ENCODE data around the gene VPS72.
"Not testable (repeated sequence)": the region's sequence is repeated elsewhere in the genome, so short reads cannot be mapped to it uniquely, and the experiment has no call there.

VPS72 gene, protein sequence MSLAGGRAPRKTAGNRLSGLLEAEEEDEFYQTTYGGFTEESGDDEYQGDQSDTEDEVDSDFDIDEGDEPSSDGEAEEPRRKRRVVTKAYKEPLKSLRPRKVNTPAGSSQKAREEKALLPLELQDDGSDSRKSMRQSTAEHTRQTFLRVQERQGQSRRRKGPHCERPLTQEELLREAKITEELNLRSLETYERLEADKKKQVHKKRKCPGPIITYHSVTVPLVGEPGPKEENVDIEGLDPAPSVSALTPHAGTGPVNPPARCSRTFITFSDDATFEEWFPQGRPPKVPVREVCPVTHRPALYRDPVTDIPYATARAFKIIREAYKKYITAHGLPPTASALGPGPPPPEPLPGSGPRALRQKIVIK

DNA sequence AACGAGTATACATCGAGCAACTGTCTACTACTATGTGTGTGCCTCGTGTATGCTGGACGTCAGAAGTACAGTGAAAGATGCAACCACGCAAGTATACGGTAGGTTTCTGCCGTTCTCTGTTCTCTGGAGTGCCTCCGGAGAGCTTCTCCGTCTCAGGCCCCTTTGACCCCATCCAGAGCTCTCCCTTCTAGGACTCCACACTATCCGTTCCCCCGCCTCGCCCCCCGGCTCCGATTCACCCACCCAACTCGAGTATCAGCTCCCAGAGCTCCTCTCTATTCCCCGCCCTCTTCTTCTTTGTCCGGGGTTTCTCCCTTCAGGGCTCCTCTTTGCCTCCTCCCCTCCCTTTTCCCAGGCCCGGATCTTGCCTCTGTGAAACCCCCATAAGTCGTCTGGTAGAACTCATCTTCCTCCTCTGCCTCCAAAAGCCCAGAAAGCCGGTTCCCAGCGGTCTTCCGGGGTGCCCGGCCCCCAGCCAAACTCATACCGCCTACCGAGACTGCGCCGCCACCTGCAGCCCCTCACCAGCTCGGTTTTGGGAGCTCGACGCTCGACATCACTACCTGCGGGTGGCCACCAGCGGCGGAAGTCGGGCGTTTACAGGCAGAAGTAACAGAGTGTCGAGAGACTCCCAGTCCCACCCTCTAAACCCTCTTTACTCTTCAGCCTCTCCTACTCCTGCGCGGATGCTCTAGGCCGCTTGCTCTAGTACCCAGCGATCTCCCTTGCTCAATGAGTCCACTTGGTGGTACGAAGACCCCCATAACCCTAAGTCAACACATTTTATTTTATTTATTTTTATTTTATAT is at the start of gene VPS72:
VPS72 (minus strand) TSS at position 561 of the 809 bp plus-strand sequence; CDS start at position 485, 76 bp downstream.
- DNase-seq (ENCODE audit: low spot score): peak; percentile 92

DNA sequence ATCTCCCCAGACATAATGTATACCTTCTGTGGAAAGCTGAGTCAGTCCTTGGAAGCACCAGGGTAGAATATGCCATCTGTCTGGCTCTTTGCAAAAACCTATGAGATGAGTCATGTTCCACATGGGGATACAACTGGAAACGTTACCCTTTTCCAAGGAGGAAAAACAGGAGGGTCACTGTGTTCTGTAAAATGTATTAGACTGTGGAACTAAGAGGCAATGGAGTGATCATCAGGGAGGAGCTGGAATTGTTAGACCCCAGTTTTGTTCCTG is 48.4 kb upstream of the VPS72 start:
- DNase-seq (ENCODE audit: low spot score): no peak

DNA sequence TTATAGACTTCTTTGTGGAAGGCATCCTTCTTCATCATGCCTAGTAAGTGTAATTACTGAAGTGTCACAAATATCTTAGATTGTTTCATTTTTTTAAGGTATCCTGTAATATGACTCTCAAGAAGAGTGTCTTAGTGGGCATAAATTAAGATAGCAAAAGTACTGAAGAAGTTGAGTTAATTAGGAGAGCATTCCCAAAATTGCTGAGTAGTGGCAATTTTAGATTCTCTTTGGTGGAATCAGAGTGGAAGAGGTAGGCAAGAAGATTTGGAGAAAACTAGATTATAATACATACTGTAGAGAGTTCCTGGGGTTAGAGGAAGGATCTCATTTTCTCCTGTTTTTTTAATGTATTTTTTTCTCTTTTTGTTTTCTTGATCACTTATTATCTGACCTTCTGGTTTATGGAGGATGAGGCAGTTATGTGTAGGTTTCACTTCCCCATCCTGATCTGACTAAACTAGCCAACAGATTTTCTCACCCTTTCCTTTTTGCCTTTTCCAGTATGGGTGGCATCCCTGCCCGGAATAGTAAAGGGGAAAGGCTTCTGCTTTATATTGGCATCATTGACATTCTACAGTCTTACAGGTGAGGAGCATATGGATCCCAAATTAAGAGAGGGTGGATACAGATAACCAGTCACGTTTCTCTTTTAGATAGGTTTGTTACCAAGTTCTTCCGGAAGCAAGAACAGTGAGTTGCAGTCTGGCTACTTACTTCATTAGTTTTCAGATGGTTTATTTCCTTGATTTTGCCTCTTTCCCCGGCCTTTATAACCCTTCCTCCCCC is 47.9 kb upstream of the VPS72 start:
- DNase-seq (ENCODE audit: low spot score): no peak

DNA sequence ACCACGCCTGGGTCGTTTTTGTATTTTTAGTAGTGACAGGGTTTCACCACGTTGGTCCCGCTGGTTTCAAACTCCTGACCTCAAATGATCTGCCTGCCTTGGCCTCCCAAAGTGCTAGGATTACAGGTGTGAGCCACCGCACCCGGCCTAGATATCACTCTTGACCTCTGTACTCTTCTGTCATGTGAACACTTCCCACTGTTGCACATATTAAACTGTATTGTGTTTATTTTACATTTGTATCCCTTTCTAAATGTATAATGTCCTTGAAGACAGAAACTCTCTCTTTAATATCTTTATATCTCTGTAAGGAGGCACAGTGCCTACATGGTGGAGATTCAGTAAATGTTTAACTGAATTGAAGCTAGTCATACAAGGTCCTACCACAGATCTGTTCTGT is 45.2 kb upstream of the VPS72 start:
- DNase-seq (ENCODE audit: low spot score): no peak

DNA sequence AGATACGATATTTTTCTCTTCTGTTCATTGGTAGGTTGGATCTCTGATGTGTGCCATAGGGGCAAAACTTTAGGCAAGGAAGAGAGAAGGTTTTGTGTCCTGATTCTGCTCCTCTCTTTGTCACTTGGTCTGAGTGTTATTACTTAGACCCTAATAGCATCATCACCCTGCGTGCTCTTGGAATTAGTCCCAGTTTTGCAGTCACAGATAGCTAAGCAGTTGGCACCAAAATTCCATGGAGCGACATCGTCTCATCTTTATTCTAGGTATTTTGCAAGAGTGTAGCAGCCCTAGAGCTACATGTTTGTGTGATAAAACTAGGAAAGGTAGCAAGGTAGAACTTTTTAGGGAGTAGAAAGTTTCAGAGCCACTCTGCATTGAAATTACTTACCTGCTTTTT is 32.1 kb upstream of the VPS72 start:
- DNase-seq (ENCODE audit: low spot score): no peak

DNA sequence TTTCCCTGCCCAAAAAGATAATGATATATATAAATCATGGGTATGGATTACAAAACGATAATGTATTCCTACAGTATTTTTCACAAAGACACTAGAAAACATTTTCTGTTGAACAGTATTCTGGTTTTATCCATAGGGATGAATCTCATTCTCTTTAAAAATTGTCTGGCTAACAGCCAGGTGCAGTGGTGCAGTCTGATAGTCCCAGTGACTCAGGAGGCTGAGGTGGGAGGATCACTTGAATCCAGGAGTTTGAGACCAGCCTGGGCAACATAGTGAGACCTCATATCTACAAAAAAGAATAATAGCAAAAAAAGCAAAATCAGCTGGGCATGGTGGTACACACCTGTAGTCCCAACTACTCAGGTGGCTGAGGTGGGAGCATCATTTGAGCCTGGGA is 31.6 kb upstream of the VPS72 start:
- DNase-seq (ENCODE audit: low spot score): no peak

DNA sequence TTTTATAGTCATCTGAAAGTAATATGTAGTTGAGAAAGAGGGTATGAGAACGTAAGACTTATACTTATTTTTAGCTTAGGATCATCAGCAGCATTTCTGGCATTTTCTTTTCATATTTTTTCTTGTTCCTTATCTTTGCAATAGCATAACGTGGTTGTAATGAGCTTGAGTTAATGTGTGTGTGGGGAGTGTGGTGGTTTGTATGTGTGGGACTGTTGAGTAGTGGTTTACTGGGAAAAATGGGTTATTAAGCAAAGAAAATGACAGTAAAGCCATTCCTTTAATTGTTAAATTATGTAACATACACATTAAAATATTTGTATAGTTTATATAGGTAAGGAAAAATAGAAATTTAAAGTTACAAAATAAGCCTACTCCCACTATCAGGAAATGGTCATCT is 23.6 kb upstream of the VPS72 start:
- DNase-seq (ENCODE audit: low spot score): no peak

DNA sequence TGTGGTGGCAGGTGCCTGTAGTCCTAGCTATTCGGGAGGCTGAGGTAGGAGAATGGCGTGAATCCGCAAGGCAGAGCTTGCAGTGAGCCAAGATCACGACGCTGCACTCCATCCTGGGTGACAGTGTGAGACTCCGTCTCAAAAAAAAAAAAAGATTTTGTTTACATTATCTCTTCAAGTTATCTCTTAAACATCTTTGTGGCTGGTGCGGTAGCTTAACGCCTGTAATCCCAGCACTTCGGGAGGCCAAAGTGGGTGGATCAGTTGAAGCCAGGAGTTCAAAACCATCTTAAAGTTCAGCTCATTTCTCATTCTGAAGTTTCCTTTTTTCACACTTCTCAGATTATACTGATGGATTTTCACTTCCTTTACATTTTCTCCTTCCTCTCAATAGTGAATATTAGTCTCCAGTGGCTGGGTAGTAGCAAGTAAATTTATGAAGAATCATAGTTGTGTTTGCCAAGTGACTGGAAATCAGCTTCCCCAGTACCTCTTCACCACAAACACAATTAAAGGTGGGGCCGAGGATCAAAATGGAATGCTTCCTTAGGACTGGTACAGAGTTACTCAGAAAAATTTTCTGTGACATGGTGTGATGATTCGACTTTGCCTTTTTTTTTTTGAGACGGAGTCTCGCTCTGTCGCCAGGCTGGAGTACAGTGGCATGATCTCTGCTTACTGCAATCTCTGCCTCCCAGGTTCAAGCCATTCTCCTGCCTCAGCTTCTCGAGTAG is 22.1 kb upstream of the VPS72 start:
- DNase-seq (ENCODE audit: low spot score): no peak

DNA sequence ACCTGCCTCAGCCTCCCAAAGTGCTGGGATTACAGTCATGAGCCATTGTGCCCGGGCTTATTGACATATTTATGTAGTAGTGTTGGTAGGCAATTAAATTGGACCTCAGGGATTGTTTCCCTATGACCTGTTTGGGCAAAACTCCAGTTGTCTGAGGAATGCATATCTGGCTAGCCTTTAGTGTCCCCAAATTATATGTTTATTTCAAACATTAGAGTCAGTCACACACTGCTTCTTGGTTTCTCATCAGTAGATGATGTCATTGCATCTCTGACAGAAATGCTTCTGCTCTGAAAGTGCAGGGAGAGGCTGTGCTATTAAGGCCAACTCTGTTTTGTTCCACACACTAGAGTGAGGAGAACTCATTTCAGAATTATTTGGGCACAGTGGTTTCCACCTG is 20.8 kb upstream of the VPS72 start:
- no peak for DNase-seq (ENCODE audit: low spot score)

DNA sequence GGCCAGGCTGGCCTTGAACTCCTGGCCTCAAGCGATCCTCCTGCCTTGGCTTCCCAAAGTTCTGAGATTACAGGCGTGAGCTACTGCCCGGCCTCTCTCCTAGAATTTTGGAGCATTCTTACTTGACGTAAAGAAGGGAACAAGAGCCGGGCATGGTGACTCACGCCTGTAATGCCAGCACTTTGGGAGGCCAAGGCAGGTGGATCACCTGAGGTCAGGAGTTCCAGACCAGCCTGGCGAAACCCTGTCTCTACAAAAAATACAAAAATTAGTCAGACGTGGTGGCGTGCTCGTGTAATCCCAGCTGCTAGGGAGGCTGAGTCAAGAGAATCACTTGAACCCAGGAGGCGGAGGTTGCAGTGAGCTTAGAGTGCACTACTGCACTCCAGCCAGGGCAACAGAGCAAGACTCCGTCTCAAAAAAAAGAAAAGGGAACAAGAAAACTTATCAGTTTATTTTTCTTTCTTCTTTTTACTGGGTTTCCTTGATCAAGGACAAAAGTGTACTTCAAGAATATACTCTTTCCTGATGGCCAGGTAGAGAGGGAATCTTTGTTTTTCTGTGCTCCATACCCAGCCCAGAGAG is 15.5 kb upstream of the VPS72 start:
- DNase-seq (ENCODE audit: low spot score): not testable (repeated sequence)

DNA sequence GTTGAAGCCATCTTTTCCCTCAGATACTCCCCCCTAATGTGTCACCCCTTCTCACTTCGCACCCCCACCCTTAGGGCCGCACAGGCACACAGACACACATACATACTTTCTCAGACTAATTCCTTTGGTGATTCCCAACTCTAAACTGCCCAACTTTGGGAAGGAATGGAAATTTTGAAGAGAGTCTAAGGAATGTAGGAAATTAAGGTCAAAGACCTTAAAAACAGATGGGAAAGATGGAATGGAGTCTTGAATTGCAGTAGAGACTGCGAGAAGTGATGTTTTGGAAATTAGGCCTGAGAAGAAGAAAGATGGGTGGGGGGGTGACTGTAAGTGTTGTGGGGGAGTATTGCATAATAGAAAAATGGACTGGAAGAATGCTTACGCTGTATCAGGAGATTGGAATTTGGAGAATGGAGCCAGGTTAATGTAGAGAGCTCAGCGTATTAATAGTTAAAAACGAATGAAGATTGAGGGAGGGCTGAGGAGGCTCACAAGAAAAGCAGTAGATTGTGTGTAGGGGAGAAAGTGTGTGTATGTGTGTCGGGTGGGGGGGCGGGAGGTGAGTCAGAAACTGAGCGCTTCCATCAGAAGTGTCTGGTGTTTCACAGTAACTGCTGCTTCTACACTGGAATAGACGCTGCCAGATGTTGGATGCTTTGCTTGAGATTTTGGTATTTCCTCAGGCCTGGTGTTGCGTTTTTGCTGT is 10.0 kb upstream of the VPS72 start:
- no peak for DNase-seq (ENCODE audit: low spot score)

DNA sequence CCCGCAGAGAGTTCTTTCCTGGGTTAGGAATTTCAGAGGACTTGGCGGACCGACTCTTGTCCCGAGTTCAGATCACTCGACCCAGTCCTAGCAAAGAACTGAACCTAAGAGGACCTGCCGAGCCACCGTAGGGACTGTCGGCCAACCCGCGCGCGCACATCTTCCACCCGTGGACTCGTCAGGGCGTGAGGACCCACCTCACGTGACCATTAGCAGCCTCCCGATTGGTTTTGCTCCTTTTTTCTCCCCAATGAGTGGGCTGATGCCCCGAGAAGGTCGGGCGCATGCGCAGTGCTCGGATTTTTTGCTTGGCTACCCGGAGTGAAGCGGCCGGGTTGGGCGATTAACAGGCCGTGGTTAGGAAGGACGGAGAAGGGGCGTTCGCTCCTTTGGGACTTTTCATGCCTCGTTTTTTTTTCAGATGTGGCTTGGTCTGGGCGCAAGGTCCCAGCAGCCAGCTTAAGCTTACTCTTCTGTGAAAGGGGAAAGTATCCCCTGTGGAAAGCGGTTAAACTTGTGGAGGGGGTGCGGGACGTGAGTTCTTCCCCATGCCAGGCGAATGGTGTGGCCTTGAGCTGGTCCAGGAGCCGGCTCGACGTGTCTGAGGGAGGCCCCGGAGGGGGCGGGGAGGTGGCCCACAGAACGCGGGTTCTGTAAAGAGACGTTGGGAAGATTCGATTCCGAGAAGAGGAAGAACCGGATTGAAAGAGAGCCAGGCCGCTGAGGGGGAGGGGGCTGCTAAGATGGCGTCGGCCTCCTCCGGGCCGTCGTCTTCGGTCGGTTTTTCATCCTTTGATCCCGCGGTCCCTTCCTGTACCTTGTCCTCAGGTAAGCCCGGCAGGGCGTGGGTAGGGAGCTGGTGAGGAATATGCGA is 8.5 kb upstream of the VPS72 start, which contains the start of gene PIP5K1A:
PIP5K1A (plus strand) TSS at position 299 of the 874 bp plus-strand sequence; CDS start at position 744, 445 bp downstream.
- DNase-seq (ENCODE audit: low spot score): peak; percentile 97

DNA sequence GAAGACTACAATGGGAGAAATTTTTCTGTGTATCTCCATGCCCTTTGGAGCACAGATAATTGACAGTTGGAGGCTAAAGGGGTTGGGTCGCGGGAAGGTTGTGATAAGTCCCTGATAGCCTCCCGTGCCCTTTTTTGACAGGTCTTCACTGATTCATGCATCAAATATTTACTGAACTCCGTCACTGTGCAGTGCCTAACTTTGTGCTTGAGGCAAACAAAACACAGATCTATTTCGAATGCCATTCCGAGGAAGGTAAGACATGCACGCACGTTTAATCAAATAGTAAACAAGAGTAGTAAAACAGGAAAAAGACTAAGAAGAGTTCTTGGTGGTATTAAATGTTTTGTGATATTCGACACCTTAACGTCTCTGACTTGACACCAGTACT is 7.9 kb upstream of the VPS72 start:
- DNase-seq (ENCODE audit: low spot score): no peak

DNA sequence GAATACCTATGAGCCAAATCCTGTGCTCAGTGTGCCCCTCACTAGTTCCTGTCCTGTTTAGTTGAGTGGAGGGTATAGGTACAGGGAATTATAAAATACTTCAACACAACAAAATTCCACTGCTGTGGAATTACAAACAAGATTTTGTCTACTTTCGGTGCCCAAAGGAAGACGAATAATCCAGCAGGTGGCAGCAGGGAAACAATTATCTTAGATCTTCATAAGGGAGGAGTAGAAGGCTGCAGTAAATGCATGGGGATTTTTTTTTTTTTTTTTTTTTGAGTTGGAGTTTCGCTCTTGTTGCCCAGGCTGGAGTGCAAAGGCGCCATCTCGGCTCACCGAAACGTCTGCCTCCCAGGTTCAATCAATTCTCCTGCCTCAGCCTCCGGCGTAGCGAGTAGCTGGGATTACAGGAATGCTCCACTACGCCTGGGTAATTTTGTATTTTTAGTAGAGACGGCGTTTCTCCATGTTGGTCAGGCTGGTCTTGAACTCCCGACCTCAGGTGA is 6.3 kb upstream of the VPS72 start:
- peak; percentile 37 for DNase-seq (ENCODE audit: low spot score)

DNA sequence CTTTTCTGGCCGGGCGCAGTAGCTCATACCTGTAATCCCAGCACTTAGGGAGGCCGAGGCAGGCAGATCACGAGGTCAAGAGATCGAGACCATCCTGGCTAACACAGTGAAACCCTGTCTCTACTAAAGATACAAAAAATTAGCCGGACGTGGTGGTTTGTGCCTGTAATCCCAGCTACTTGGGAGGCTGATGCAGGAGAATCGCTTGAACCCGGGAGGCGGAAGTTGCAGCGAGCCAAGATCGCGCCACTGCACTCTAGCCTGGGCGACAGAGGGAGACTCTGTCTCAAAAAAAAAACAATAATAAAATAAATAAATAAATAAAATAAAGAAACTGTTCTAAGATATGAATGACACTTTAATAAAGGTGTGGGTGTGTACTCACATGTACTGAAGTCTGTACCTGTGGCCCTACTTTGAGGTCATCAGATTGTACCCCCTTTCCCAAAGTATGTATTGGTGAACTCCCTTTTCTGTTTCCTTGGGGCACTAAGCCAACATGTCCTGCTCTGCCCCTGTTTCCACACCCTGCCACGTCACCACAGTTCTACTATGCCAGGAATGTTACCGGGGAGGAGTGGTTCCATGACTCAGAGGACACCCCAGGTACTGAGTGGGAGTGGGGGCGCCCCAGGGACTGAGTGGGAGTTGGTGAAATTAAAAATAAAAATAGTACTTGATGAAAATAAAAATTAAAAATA is 5.0 kb upstream of the VPS72 start:
- DNase-seq (ENCODE audit: low spot score): peak; percentile 37

DNA sequence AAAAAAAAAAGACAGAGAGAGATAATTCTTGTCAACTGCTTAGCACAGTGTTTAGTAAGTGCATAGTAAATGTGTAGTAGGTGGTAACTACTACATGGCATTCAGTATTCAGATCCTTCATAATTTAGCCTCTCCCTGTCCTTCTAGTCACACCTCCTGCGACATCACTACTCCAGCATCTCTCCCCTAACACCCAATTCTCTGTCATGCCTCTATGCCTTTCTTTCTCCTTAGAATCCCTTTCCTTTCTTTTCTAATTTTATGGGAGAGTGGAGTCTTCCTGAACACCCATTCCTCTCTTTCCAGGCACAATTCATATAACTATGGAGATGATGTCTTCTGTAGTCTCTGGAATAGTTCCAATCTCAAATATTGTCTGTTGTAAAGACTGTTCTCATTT is 3.9 kb upstream of the VPS72 start:
- DNase-seq (ENCODE audit: low spot score): no peak

DNA sequence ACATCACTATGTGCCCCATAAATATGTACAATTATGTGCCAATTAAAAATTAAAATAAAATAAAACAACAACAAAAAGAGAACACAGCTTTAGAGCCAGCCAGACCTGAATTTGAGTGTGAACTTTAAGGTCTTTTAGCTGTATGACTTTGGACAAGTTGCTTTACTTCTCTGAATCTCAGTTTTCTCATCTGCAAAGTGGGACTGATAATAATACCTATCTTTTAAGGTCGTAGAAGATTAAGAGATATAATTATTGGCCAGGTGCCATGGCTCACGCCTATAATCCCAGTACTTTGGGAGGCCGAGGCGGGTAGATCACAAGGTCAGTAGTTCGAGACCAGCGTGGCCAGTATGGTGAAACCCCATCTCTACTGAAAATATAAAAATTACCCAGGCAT is 3.3 kb upstream of the VPS72 start:
- DNase-seq (ENCODE audit: low spot score): no peak

DNA sequence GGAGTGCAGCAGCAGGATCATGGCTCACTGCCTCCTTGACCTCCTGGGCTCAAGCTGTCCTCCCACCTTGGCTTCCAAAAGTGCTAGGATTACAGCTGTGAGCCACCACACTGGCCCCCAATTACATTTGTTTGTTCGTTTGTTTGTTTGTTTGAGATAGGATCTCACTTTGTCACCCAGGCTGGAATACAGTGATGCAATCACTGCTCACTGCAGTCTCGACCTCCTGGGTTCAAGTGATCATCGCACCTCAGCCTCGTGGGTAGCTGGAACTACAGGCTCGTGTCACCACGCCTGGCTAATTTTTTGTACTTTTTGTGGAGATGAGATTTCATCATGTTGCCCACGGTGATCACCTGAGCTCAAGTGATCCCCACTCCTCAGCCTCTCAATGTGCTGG is 2.0 kb upstream of the VPS72 start:
- DNase-seq (ENCODE audit: low spot score): no peak

DNA sequence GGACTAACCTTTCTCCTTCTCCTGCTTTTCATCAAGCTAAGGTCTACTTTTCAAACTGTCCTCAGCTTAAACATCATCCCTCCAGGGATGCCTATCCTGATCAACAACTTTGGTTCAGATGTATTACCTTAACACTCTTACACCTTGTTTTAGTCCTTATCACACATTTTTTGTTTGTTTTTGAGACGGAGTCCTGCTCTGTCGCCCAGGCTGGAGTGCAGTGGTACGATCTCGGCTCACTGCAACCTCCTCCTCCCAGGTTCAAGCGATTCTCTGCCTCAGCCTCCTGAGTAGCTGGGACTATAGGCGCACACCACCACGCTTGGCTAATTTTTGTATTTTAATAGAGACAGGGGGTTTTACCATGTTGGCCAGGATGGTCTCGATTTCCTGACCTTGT is 1.3 kb downstream of the VPS72 start:
- DNase-seq (ENCODE audit: low spot score): not testable (repeated sequence)

All from iPS-NIHi11 (cell line).